GM23338 (cell line): ENCODE results near the gene KIF17. TPM values are rescaled to one million over a fixed set of nuclear protein-coding genes. Genes with fewer than 3 reads are reported as not detected.

Experiments used
- ATAC-seq: fragments of 200-7000 bp; cut with Tn5 transposase; 3 replicates; pipeline ENCODE4 v1.9.1; 2020
- DNase-seq: peaks from one replicate; pipeline ENCODE4 v3.0.0-alpha.2; 2015; ENCODE audit warnings: low spot score
- H2AFZ ChIP-seq: fragments of 200-600 bp; sonication (generic); 2 replicates; pipeline ENCODE4 v1.8.0; 2016; ENCODE audit warnings: antibody characterized with exemption, mild to moderate bottlenecking, moderate library complexity
- H3F3A ChIP-seq: fragments of 200-600 bp; sonication (generic); replicated peaks from 2 replicates; pipeline ENCODE4 v1.8.0; 2017; ENCODE audit warnings: antibody characterized with exemption, mixed run types, low read depth
- H3K27ac ChIP-seq: fragments of 200-600 bp; sonication (generic); 2 replicates; pipeline ENCODE4 v1.6.1; 2016; ENCODE audit warnings: low read depth
- H3K27me3 ChIP-seq: fragments of 200-600 bp; sonication (generic); 2 replicates; pipeline ENCODE4 v1.8.0; 2016; ENCODE audit warnings: mild to moderate bottlenecking, mixed run types, moderate library complexity; ENCODE audit not compliant: insufficient read depth
- H3K36me3 ChIP-seq: fragments of 200-600 bp; sonication (generic); 2 replicates; pipeline ENCODE4 v1.8.0; 2016; ENCODE audit warnings: mild to moderate bottlenecking; ENCODE audit not compliant: insufficient read depth
- H3K4me1 ChIP-seq: fragments of 200-600 bp; sonication (generic); 2 replicates; pipeline ENCODE4 v1.8.0; 2016; ENCODE audit warnings: mild to moderate bottlenecking, moderate library complexity; ENCODE audit not compliant: insufficient read depth
- H3K4me2 ChIP-seq: fragments of 200-600 bp; sonication (generic); 2 replicates; pipeline ENCODE4 v1.7.1; 2017; ENCODE audit warnings: mixed run types
- H3K4me3 ChIP-seq: fragments of 200-600 bp; sonication (generic); 2 replicates; pipeline ENCODE4 v1.6.1; 2016; ENCODE audit warnings: mixed run types
- H3K79me2 ChIP-seq: fragments of 200-600 bp; sonication (generic); replicated peaks from 2 replicates; pipeline ENCODE4 v1.8.0; 2017; ENCODE audit warnings: mild to moderate bottlenecking; ENCODE audit not compliant: insufficient read depth
- H3K9me2 ChIP-seq: fragments of 200-600 bp; sonication (generic); 2 replicates; pipeline ENCODE4 v1.8.0; 2017; ENCODE audit not compliant: insufficient read depth
- H4K20me1 ChIP-seq: fragments of 200-600 bp; sonication (generic); replicated peaks from 2 replicates; pipeline ENCODE4 v1.8.0; 2017; ENCODE audit warnings: mild to moderate bottlenecking; ENCODE audit not compliant: insufficient read depth
- H3K27ac Mint-ChIP-seq: 2 replicates; pipeline ENCODE4 v1.8.0; 2020; ENCODE audit warnings: inconsistent platforms, mild to moderate bottlenecking, moderate library complexity, mixed read lengths
- H3K27me3 Mint-ChIP-seq: 3 replicates; pipeline ENCODE4 v1.8.0; 2022; ENCODE audit warnings: low read depth, mild to moderate bottlenecking, moderate library complexity, mixed read lengths, inconsistent platforms; ENCODE audit not compliant: insufficient read depth, poor library complexity
- H3K36me3 Mint-ChIP-seq: 3 replicates; pipeline ENCODE4 v1.8.0; 2021; ENCODE audit warnings: low read depth, mild to moderate bottlenecking, inconsistent platforms, moderate library complexity, mixed read lengths
- H3K4me1 Mint-ChIP-seq: 3 replicates; pipeline ENCODE4 v1.8.0; 2020; ENCODE audit warnings: mild to moderate bottlenecking, inconsistent platforms, mixed read lengths
- H3K4me3 Mint-ChIP-seq: 3 replicates; pipeline ENCODE4 v1.8.0; 2021; ENCODE audit warnings: moderate library complexity, mild to moderate bottlenecking, inconsistent platforms, mixed read lengths
- H3K9me3 Mint-ChIP-seq: 3 replicates; pipeline ENCODE4 v1.8.0; 2020; ENCODE audit warnings: moderate library complexity, mild to moderate bottlenecking, inconsistent platforms, mixed read lengths
- CREB1 ChIP-seq: fragments of 250-450 bp; sonication (Bioruptor Pico); IDR thresholded peaks from 2 replicates; pipeline ENCODE4 v1.5.0; 2020; ENCODE audit warnings: low read depth, mild to moderate bottlenecking, moderate library complexity
- CTCF ChIP-seq, 2 experiments: fragments of 200-600 bp in 1 of 2; sonication (generic) in 1 of 2; conservative IDR thresholded peaks; 2 replicates each; pipeline versions ENCODE4 v1.5.1 to v1.6.1; 2016 to 2017; ENCODE audit warnings: antibody characterized with exemption in 2 of 2, low read depth in 2 of 2, mild to moderate bottlenecking in 2 of 2, moderate library complexity in 1 of 2
- ETS1 ChIP-seq: IDR thresholded peaks from 2 replicates; pipeline ENCODE4 v1.6.1; 2016; ENCODE audit warnings: antibody characterized with exemption
- EZH2 ChIP-seq: fragments of 200-600 bp; sonication (generic); IDR thresholded peaks from one replicate; pipeline ENCODE4 v1.8.0; 2017; ENCODE audit warnings: antibody characterized with exemption, mild to moderate bottlenecking, low read depth; ENCODE audit not compliant: unreplicated experiment
- EZH2phosphoT487 ChIP-seq: fragments of 200-600 bp; sonication (generic); IDR thresholded peaks from one replicate; pipeline ENCODE4 v1.8.1; 2018; ENCODE audit warnings: antibody characterized with exemption; ENCODE audit not compliant: unreplicated experiment
- JUNB ChIP-seq: IDR thresholded peaks from one replicate; pipeline ENCODE4 v1.6.1; 2016; ENCODE audit warnings: antibody characterized with exemption; ENCODE audit not compliant: unreplicated experiment
- NANOG ChIP-seq: IDR thresholded peaks from 2 replicates; pipeline ENCODE4 v1.6.1; 2016; ENCODE audit warnings: antibody characterized with exemption, borderline replicate concordance
- POLR2AphosphoS5 ChIP-seq: IDR thresholded peaks from 2 replicates; pipeline ENCODE4 v1.6.1; 2016; ENCODE audit warnings: antibody characterized with exemption, low read depth
- REST ChIP-seq: IDR thresholded peaks from one replicate; pipeline ENCODE4 v1.6.1; 2018; ENCODE audit warnings: antibody characterized with exemption; ENCODE audit not compliant: unreplicated experiment
- STAT1 ChIP-seq: IDR thresholded peaks from one replicate; pipeline ENCODE4 v1.6.1; 2016; ENCODE audit warnings: antibody characterized with exemption; ENCODE audit not compliant: unreplicated experiment
- ZNF114 ChIP-seq: fragments of 250-450 bp; sonication (Bioruptor Pico); IDR thresholded peaks from 2 replicates; pipeline ENCODE4 v1.5.0; 2020; ENCODE audit warnings: mild to moderate bottlenecking, moderate library complexity
- ZNF331 ChIP-seq: fragments of 250-450 bp; sonication (Bioruptor Pico); IDR thresholded peaks from 2 replicates; pipeline ENCODE4 v1.5.0; 2020; ENCODE audit warnings: low read depth, mild to moderate bottlenecking, moderate library complexity
- ZNF462 ChIP-seq: fragments of 250-450 bp; sonication (Bioruptor Pico); IDR thresholded peaks from 2 replicates; pipeline ENCODE4 v1.5.0; 2020; ENCODE audit warnings: mild to moderate bottlenecking, moderate library complexity
- polyA plus RNA-seq: library from polyadenylated mRNA; unstranded; fragments of >200 nt; fragmentation: Nextera tagmentation; extraction: Ambion mirVana; gene quantifications from 2 replicates; pipeline ENCODE4 v1.2.1, GENCODE V29; 2016
- total RNA-seq: library from RNA; depleted of rRNA; stranded (reverse); fragments of >200 nt; shearing (Covaris generic); gene quantifications from 2 replicates; pipeline ENCODE4 v1.2.3, GENCODE V29; 2014

The KIF17 gene
- total and polyA plus RNA-seq, 2 experiments from 2014 or later, result 5.9 to 18.6 TPM

GRCh38 chr1:20663969-20664715, 53.7 kb downstream of the KIF17 start:
- Histone ChIP-seq H3K4me3 (no peak overlapping the region), H3K4me2 (no peak overlapping the region), H2AFZ (no peak overlapping the region), H3K27ac (no peak overlapping the region), H3K4me1 (peaks cover 11% of the 10 kb centered on the region), H3F3A (0 out of 2 replicates have a peak, but pooled peaks cover 8% of the 10 kb centered on the region), H3K27me3 (no peaks in the 10 kb centered on the region), H3K9me2 (no peaks in the 10 kb centered on the region), H3K36me3 (0 out of 2 replicates have a peak, but pooled peaks cover 3% of the 10 kb centered on the region), H3K79me2 (peaks cover 20% of the 10 kb centered on the region), H4K20me1 (peaks cover 12% of the 10 kb centered on the region)
- Mint-ChIP-seq H3K4me3 (no peak overlapping the region), H3K36me3 (peaks cover 12% of the 10 kb centered on the region), H3K27ac (no peak overlapping the region), H3K27me3 (peaks cover 7% of the 10 kb centered on the region), H3K4me1 (peaks cover 18% of the 10 kb centered on the region), H3K9me3 (no peaks in the 10 kb centered on the region; the same call in 2 of the 3 replicates)
- DNase-seq, result no peak
- no peak for ATAC-seq
- TF ChIP-seq EZH2phosphoT487, result no peak
- no peak for TF ChIP-seq ZNF114 (CRISPR knock-in tag)
- no peak for TF ChIP-seq CTCF (conservative IDR thresholded peaks at IDR 0.05; ENCODE audit: low read depth in 2 of 2)
- no peak for TF ChIP-seq ZNF462 (CRISPR knock-in tag)
- TF ChIP-seq POLR2AphosphoS5, result no peak
- TF ChIP-seq EZH2, result no peak
- TF ChIP-seq STAT1, result no peak
- TF ChIP-seq NANOG, result no peak
- TF ChIP-seq ETS1, result no peak
- no peak for TF ChIP-seq REST
- no peak for TF ChIP-seq ZNF331 (CRISPR knock-in tag)
- TF ChIP-seq CREB1 (CRISPR knock-in tag), result no peak
- no peak for TF ChIP-seq JUNB
